ENCODE results near the gene ZNRF1. TPM values are rescaled to one million over a fixed set of nuclear protein-coding genes. Genes with fewer than 3 reads are reported as not detected.
A peak's percentile ranks its signal among the peaks of the same experiment; 100 is the strongest.

Gene ZNRF1
- total and polyA plus RNA-seq, 4 donors: 7.9 to 10.9 (median 9.2) TPM

DNA sequence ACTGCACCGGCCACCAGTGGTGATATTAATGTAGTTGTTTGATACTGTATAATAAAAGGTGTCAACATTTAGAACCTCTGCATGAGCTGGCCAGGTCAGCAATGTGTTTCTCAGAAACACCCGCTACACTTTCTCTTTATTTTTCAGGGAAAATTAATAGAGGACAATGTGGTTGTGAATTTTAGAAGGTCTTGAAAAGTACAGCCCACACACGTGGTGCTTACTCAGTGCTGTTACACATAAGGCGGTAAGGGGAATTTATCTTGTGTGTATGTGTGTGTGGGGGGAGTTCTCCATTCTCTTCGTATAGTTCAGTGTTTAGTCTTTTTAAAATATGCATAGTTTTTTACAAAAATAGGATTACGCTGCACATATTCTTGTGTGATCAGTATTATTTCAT is 145.1 kb downstream of the ZNRF1 start:
- TF ChIP-seq SP1 (IDR thresholded peaks at IDR 0.05) (no peak), RXRA (IDR thresholded peaks at IDR 0.05) (no peak), TAF1 (conservative IDR thresholded peaks at IDR 0.05) (no peak), EGR1 (IDR thresholded peaks at IDR 0.05; ENCODE audit: low read depth in 2 of 2) (no peak)
- TF ChIP-seq, protein P1, sequence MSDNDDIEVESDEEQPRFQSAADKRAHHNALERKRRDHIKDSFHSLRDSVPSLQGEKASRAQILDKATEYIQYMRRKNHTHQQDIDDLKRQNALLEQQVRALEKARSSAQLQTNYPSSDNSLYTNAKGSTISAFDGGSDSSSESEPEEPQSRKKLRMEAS (IDR thresholded peaks at IDR 0.05): no peak
- WGBS: 87% methylated on average over 6 of the region's 6 CpGs

DNA sequence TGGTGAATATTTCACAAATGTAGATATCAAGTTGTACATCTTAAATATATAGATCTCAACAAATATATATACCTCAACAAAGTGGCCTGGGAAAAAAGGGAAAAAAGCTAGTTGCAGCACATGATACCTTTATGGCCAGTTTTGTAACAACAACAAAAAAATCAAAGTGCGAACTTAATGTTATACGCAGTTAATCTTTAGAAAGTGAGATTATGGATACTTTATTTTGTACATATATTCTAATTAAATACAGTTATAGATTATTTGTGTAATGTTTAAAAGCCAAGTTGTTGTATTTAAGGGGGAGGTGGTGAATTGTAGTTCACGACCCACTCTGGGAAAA is 149.1 kb downstream of the ZNRF1 start:
- Histone ChIP-seq H3K9me3 (ENCODE audit: control insufficient read depth in 4 of 4, low read length in 3 of 4) (no peaks in the 10 kb centered on the region), H3K36me3 (ENCODE audit: control insufficient read depth in 4 of 4, insufficient read depth in 3 of 4, low read depth in 1 of 4, low read length in 3 of 4) (peaks cover 0 to 17% (median 10%) of the 10 kb centered on the region in 4 donors), H3K4me3 (ENCODE audit: low read depth in 1 of 3, low read length in 3 of 3) (peak overlapping the region in 2 of 3 donors; percentile 81 to 96), H3K27me3 (ENCODE audit: control insufficient read depth in 4 of 4, insufficient read depth in 4 of 4, low read length in 3 of 4) (no peaks in the 10 kb centered on the region), H3K9ac (ENCODE audit: low read depth in 1 of 2, low read length in 2 of 2) (peak overlapping the region in 1 of 2 donors; percentile 1), H3K4me1 (ENCODE audit: control insufficient read depth in 4 of 4, insufficient read depth in 4 of 4, low read length in 3 of 4) (peaks cover 0 to 7% (median 2%) of the 10 kb centered on the region in 4 donors), H3K27ac (ENCODE audit: low read depth in 1 of 2, low read length in 2 of 2) (no peak overlapping the region)
- TF ChIP-seq FOXA2 (IDR thresholded peaks at IDR 0.05) (no peak), RAD21 (IDR thresholded peaks at IDR 0.05) (no peak), NR2F2 (IDR thresholded peaks at IDR 0.05) (no peak)
- 55% methylated on average over 3 of the region's 3 CpGs for WGBS
- no peak for DNase-seq (ENCODE audit: low spot score)

More for the DNA sequence above, 145.1 kb downstream of the ZNRF1 start:
- Histone ChIP-seq H3K27me3 (ENCODE audit: control insufficient read depth in 4 of 4, insufficient read depth in 4 of 4, low read length in 3 of 4) (no peaks in the 10 kb centered on the region), H3K9me3 (ENCODE audit: control insufficient read depth in 4 of 4, low read length in 3 of 4) (no peaks in the 10 kb centered on the region), H3K36me3 (ENCODE audit: control insufficient read depth in 4 of 4, insufficient read depth in 3 of 4, low read depth in 1 of 4, low read length in 3 of 4) (peaks cover 0 to 12% (median 3%) of the 10 kb centered on the region in 4 donors), H3K4me3 (ENCODE audit: low read depth in 1 of 3, low read length in 3 of 3) (no peak overlapping the region), H3K9ac (ENCODE audit: low read depth in 1 of 2, low read length in 2 of 2) (no peak overlapping the region), H3K27ac (ENCODE audit: low read depth in 1 of 2, low read length in 2 of 2) (no peak overlapping the region), H3K4me1 (ENCODE audit: control insufficient read depth in 4 of 4, insufficient read depth in 4 of 4, low read length in 3 of 4) (peaks cover 0 to 6% (median under 1%) of the 10 kb centered on the region in 4 donors)
- no peak for DNase-seq (ENCODE audit: low spot score)

DNA sequence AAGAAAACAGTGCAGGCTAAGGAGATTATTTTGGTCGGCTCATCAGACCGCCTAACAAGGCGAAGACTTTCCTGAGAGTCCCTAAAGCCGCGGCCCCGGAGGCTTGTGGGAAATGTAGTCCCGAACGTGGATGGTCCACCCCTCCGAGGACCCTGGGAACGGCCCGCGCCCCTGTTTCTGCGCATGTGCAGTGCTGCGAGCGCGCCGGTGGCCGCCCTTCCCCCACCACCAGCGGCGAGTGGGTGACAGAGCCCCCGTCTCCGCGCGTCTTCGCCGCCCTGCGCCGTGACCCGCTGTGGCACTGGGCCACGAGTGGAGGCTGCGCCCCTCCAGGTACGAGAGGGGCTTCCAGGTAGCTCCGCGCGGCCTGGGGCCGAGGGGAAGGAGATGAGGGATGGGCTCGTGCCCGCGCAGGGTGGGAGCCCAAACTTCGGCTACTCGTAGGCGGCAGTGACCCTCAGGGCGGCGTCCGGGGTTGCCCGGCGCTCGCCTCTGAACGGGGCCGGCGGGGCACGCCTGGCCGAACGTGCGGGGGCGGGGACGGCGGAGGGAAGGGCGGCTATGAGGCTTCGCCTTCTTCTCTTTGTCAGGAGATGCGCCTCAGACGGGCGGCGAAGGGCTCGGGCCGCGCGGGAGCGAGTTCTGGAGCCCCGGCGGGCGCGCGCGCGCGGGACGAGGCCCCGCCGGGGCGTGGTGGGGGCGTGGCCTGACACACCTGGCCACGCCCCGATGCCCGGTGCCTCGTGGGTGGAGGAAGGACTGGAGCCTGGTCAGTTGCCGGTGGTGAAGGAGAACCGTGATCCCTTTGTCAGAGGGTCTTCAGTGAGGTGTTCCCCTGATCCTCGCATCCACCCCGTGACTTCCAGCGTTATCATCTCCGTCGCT is 149.7 kb downstream of the ZNRF1 start, which contains the start of gene ZFP1:
ZFP1 (plus strand) TSS at position 214 of the 885 bp plus-strand sequence. CDS start 4,428 bp downstream, outside the sequence.
- Histone ChIP-seq H3K9me3 (ENCODE audit: control insufficient read depth in 4 of 4, low read length in 3 of 4) (no peaks in the 10 kb centered on the region), H3K4me3 (ENCODE audit: low read depth in 1 of 3, low read length in 3 of 3) (peak within 1 kb of the TSS; percentile 81 to 96 (median 84)), H3K27ac (ENCODE audit: low read depth in 1 of 2, low read length in 2 of 2) (peak within 1 kb of the TSS; percentile 88 to 91), H3K36me3 (ENCODE audit: control insufficient read depth in 4 of 4, insufficient read depth in 3 of 4, low read depth in 1 of 4, low read length in 3 of 4) (peaks cover 2 to 23% (median 15%) of the 10 kb centered on the region in 4 donors), H3K9ac (ENCODE audit: low read depth in 1 of 2, low read length in 2 of 2) (peak within 1 kb of the TSS; percentile 30 to 53), H3K27me3 (ENCODE audit: control insufficient read depth in 4 of 4, insufficient read depth in 4 of 4, low read length in 3 of 4) (no peaks in the 10 kb centered on the region), H3K4me1 (ENCODE audit: control insufficient read depth in 4 of 4, insufficient read depth in 4 of 4, low read length in 3 of 4) (peaks cover 0 to 7% (median 2%) of the 10 kb centered on the region in 4 donors)
- TF ChIP-seq GABPA (IDR thresholded peaks at IDR 0.05 in 1 of 2, conservative IDR thresholded peaks at IDR 0.05 in 1 of 2): no peak
- WGBS: 3% methylated on average over 93 of the region's 93 CpGs
- DNase-seq (ENCODE audit: low spot score): peak; percentile 94

DNA sequence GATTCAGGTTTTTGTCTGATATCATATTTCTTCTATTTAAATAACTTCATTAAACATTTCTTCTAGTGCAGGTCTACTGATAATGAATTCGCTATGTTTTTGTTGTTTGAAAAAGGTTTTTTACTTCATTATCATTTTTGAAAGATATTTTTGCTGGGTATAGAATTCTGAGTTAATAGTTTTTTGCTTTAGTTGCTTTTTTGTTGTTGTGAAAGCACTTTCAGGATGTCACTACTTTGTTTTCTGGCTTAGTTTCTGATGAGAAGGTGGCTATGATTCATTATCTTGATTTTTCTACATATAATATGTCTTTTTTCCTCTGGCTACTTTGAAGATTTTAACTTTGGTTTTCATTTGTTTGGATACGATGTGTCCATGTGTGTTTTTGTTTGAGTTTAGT is 153.0 kb downstream of the ZNRF1 start:
- Histone ChIP-seq H3K4me1 (ENCODE audit: control insufficient read depth in 4 of 4, insufficient read depth in 4 of 4, low read length in 3 of 4) (peaks cover 0 to 7% (median 2%) of the 10 kb centered on the region in 4 donors), H3K27ac (ENCODE audit: low read depth in 1 of 2, low read length in 2 of 2) (no peak overlapping the region), H3K27me3 (ENCODE audit: control insufficient read depth in 4 of 4, insufficient read depth in 4 of 4, low read length in 3 of 4) (no peaks in the 10 kb centered on the region), H3K36me3 (ENCODE audit: control insufficient read depth in 4 of 4, insufficient read depth in 3 of 4, low read depth in 1 of 4, low read length in 3 of 4) (peaks cover 2 to 29% (median 23%) of the 10 kb centered on the region in 4 donors), H3K9me3 (ENCODE audit: control insufficient read depth in 4 of 4, low read length in 3 of 4) (no peaks in the 10 kb centered on the region), H3K9ac (ENCODE audit: low read depth in 1 of 2, low read length in 2 of 2) (no peak overlapping the region), H3K4me3 (ENCODE audit: low read depth in 1 of 3, low read length in 3 of 3) (no peak overlapping the region)
- DNase-seq (ENCODE audit: low spot score): no peak
- TF ChIP-seq JUND (IDR thresholded peaks at IDR 0.05) (no peak), RXRA (IDR thresholded peaks at IDR 0.05) (no peak), RAD21 (IDR thresholded peaks at IDR 0.05) (no peak), FOXA2 (IDR thresholded peaks at IDR 0.05) (no peak), GABPA (IDR thresholded peaks at IDR 0.05 in 1 of 2, conservative IDR thresholded peaks at IDR 0.05 in 1 of 2) (no peak)
- 52% methylated on average over 2 of the region's 2 CpGs for WGBS
